NCI-H1930 (cell line): Measurements from ENCODE around the gene ZNRF2.

Source experiments
- DNase-seq, 2 experiments: peaks; one replicate each; lab custom pipeline; 2025; lab: John Stamatoyannopoulos, UW

Gene ZNRF2

GRCh38 chr7:30322271-30323005, 38.0 kb downstream of the ZNRF2 start:
- DNase-seq: no peak

GRCh38 chr7:30323006-30323355, 38.6 kb downstream of the ZNRF2 start:
- no peak for DNase-seq

GRCh38 chr7:30327813-30328212, 43.4 kb downstream of the ZNRF2 start:
- DNase-seq: no peak

- DNase-seq: no peak
These were observed 44.0 kb downstream of the ZNRF2 start for GRCh38 chr7:30328381-30328780.

- no peak for DNase-seq
These were observed 45.3 kb downstream of the ZNRF2 start for GRCh38 chr7:30329716-30330115.

GRCh38 chr7:30330134-30331111, 46.0 kb downstream of the ZNRF2 start:
- DNase-seq: no peak

GRCh38 chr7:30331338-30331737, 46.9 kb downstream of the ZNRF2 start:
- DNase-seq: no peak

GRCh38 chr7:30332549-30332948, 48.2 kb downstream of the ZNRF2 start:
- no peak for DNase-seq

GRCh38 chr7:30335763-30336487, 51.5 kb downstream of the ZNRF2 start:
- no peak for DNase-seq

GRCh38 chr7:30344513-30344912, 60.1 kb downstream of the ZNRF2 start:
- no peak for DNase-seq

GRCh38 chr7:30347226-30348082, 63.1 kb downstream of the ZNRF2 start:
- DNase-seq: no peak

- no peak for DNase-seq
These were observed 63.7 kb downstream of the ZNRF2 start for GRCh38 chr7:30348083-30348560.

- no peak for DNase-seq
These were observed 64.8 kb downstream of the ZNRF2 start for GRCh38 chr7:30349170-30349569.

GRCh38 chr7:30349816-30350215, 65.4 kb downstream of the ZNRF2 start:
- DNase-seq: no peak

GRCh38 chr7:30351286-30351685, 66.9 kb downstream of the ZNRF2 start:
- DNase-seq: no peak

- DNase-seq: no peak
These were observed 67.3 kb downstream of the ZNRF2 start for GRCh38 chr7:30351724-30352123.

- no peak for DNase-seq
These were observed 67.8 kb downstream of the ZNRF2 start for GRCh38 chr7:30352169-30352568.

- no peak for DNase-seq
These were observed 69.1 kb downstream of the ZNRF2 start for GRCh38 chr7:30353532-30353931.

- no peak for DNase-seq
These were observed 69.7 kb downstream of the ZNRF2 start for GRCh38 chr7:30353932-30354607.

- no peak for DNase-seq
These were observed 70.4 kb downstream of the ZNRF2 start for GRCh38 chr7:30354791-30355190.

GRCh38 chr7:30359957-30360356, 75.6 kb downstream of the ZNRF2 start:
- DNase-seq: no peak
